ENCODE measurements around the gene MMP20.

DNA sequence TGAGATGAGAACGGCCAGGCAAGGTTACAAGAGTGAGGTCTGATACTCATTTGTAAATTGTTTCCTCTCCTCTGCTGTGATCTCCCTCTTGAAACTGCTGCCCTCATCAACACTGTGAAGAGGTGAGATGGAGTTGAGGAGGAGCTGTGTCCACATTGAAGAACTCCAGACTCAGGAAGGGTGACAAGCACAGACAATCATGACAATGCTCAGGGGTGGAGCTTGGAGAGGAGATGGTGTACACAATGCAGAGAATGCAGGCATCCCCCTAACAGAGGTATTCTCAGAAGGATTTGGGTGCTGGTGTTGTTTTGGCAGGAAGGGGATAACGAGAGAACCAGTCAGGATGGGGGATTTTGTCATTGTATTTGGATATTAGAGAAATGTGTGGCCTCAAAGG lies 73.1 kb downstream of the MMP20 start:
- no peak for TF ChIP-seq EZH2 (IDR thresholded peaks at IDR 0.05; ENCODE audit: insufficient read depth, poor library complexity, severe bottlenecking)
- no peak for TF ChIP-seq EZH2phosphoT487 (IDR thresholded peaks at IDR 0.05; ENCODE audit: insufficient read depth, low read depth)
